GM18499 (cell line): ENCODE results near the gene ALPK3.
A peak's percentile ranks its signal among the peaks of the same experiment; 100 is the strongest.

Source experiments
- ATAC-seq: cut with Tn5 transposase; IDR thresholded peaks from one replicate; pipeline ENCODE4 v1.9.1; 2021; ENCODE audit warnings: moderate number of reproducible peaks; ENCODE audit not compliant: insufficient read depth, unreplicated experiment

Gene ALPK3

DNA sequence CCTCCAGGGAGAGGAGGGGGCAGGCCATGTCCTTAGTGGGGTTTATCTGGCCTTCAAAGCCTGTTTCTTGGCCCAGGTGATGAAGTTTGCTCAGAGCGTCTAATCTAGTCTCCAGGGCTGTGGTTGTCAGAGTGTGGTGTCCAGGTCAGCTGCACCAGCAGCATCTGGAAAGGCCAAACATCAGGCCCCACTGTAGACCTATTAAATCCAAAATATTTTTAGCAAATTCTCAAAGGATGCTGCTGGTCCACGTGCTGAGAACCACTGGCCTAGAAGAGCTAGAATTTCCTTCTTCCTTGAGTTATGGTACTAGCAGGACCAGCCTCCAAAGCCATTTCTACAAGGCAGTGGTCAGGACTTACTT lies 96.2 kb downstream of the ALPK3 start:
- no peak for ATAC-seq

DNA sequence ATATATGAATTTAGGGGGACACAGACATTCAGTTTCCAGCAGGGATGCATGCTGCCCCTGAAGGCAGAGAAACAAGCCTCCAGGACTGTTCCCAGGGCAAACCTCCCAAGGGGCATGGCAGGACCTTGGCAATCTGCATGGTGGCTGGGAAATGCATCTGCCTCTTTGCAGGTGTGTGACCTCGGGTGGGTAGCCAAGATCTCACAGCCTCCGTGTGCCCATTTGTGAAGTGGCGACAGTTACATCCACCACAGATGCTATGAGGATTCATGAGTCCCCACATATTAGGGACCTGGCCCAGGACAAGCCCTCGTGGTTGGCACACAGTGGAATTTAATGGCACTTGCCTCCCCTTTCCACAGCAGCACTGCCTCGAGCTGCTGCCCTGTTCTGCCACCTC lies 97.2 kb downstream of the ALPK3 start:
- ATAC-seq = no peak

DNA sequence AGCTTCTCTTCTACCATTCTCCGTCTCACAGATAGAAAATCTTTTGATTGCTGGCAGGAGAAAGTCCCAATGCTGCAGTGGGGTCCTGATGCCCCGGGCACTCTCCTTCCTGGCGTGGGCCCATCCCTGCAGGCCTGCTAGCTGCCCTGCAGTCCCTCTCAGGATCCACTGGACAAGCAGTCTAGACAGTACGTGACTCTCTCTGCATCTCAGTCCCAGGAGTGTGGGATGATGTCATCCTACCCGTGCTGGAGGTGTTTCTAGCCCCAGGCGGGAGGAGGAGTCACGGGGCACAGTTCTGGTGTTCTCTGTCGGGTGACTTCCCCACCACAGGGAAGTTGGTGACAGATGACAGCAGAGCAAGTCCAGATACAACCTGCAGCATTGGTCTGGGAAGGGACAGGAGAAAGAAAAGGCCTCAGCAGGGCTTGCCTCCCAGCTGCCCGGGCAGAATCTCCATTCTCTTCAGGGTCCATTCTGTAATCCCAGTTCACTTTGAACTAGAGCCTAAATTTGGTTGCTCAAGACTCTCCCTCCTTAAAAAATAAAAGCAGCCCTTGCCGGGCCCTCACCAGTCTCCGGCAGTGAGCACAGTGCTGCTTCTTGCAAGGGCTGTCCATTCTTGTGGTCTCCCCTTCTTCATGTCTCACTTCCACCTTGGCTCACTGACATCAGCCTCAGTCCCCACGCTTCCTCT lies 97.9 kb downstream of the ALPK3 start:
- peak; percentile 86 for ATAC-seq

DNA sequence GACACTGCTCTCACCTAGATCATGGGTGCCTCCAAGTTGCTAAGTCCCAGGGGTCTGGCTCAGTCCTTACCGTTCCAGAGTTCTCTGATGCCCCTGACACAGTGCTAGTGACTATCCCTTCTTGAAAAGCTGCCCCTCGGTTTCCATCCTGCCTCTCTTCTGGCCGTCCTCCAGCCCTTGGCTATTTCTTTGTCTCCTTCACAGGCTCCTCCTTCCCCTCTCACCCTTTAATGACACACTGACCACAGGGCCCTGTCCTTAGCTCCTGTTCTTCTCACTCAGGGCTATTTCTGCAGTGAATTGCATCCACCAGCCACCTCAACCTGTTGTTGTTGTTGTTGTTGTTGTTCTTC lies 98.4 kb downstream of the ALPK3 start:
- ATAC-seq = no peak

DNA sequence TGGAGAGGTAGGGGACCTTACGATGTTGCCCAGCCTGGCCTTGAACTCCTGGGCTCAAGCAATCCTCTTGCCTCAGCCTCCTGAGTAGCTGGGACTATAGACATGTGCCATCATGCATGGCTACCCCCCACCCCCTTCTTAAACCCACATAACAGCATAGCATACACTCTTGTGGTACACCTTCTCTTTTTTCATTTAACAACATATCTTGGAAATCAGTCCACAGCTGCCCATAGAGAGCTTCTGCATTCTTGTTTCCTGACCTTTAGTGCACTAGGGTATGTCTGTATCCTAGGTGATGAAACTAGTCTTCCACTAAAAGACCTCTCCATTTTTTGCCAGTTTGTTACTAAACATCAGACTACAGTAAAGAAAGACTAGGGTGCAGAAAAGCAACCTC lies 100.3 kb downstream of the ALPK3 start:
- ATAC-seq = no peak

- no peak for ATAC-seq
Observed at GRCh38 chr15:84919106-84919667, 102.0 kb downstream of the ALPK3 start.

- ATAC-seq = no peak
Observed at GRCh38 chr15:84921121-84921520, 104.0 kb downstream of the ALPK3 start.

DNA sequence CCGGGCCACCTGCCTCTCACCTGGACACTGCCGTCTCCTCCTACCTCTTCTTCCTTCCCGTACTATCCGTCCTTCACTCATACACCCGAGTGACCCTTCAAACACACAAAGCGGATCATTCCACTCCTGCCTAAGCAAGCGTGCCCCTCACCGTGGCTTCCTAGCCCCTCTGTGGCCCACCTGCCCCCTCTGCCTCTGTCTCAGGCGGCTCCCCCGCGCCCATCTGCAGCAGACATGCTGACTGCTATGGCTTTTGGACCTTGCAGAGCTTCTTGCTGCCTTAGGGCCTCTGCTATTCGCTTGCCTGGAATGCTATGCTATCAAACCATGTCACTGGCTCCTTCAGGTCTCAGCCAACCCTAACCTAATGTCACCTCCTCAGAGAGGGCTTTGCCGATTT lies 105.4 kb downstream of the ALPK3 start:
- no peak for ATAC-seq
